Endodermal cell (in vitro differentiated cells): ENCODE data around the gene SYNE3. TPM values are rescaled to one million over a fixed set of nuclear protein-coding genes. Genes with fewer than 3 reads are reported as not detected.

ENCODE experiments used
- DNase-seq: peaks from one replicate; pipeline ENCODE4 v3.0.0-alpha.2; 2017
- H3K27ac ChIP-seq: 2 replicates; pipeline ENCODE4 v1.5.1; 2013; ENCODE audit warnings: mild to moderate bottlenecking, low read depth, low read length, moderate library complexity
- H3K27me3 ChIP-seq: 2 replicates; pipeline ENCODE4 v1.6.1; 2013; ENCODE audit warnings: mild to moderate bottlenecking, low read length, moderate library complexity; ENCODE audit not compliant: insufficient read depth, control insufficient read depth, poor library complexity, severe bottlenecking
- H3K36me3 ChIP-seq: 2 replicates; pipeline ENCODE4 v1.7.0; 2013; ENCODE audit warnings: mild to moderate bottlenecking, low read length, moderate library complexity; ENCODE audit not compliant: control insufficient read depth, insufficient read depth
- H3K4me1 ChIP-seq: one replicate; pipeline ENCODE4 v1.7.0; 2013; ENCODE audit warnings: low read length; ENCODE audit not compliant: control insufficient read depth, insufficient read depth
- H3K4me3 ChIP-seq: 2 replicates; pipeline ENCODE4 v1.5.1; 2013; ENCODE audit warnings: mild to moderate bottlenecking, low read length, moderate library complexity
- H3K9ac ChIP-seq: 2 replicates; pipeline ENCODE4 v1.6.1; 2013; ENCODE audit warnings: mild to moderate bottlenecking, low read length, moderate library complexity; ENCODE audit not compliant: poor library complexity, severe bottlenecking; ENCODE audit errors: extremely low read depth
- H3K9me3 ChIP-seq: 2 replicates; pipeline ENCODE4 v1.6.1; 2013; ENCODE audit warnings: mild to moderate bottlenecking, low read length, moderate library complexity; ENCODE audit not compliant: control insufficient read depth
- H3K27ac Mint-ChIP-seq: 2 replicates; pipeline ENCODE4 v1.8.0; 2020; ENCODE audit warnings: mixed read lengths
- H3K27me3 Mint-ChIP-seq: 2 replicates; pipeline ENCODE4 v1.8.0; 2021; ENCODE audit warnings: mild to moderate bottlenecking, mixed read lengths; ENCODE audit not compliant: insufficient read depth
- H3K36me3 Mint-ChIP-seq: 2 replicates; pipeline ENCODE4 v1.8.0; 2020; ENCODE audit warnings: low read depth, mixed read lengths
- H3K4me1 Mint-ChIP-seq: 2 replicates; pipeline ENCODE4 v1.8.0; 2020; ENCODE audit warnings: mixed read lengths
- H3K4me3 Mint-ChIP-seq: 2 replicates; pipeline ENCODE4 v1.8.0; 2020; ENCODE audit warnings: mild to moderate bottlenecking, moderate library complexity, mixed read lengths
- H3K9me3 Mint-ChIP-seq: 2 replicates; pipeline ENCODE4 v1.8.0; 2020; ENCODE audit warnings: mild to moderate bottlenecking, mixed read lengths
- WGBS, 2 experiments: methylation state at CpG; one replicate each; pipeline versions ENCODE4 v1.1.5 to v1.1.7; 2013; ENCODE audit warnings: missing lambda C conversion rate in 2 of 2, mixed read lengths in 1 of 2; ENCODE audit not compliant: insufficient coverage in 1 of 2, insufficient read length in 1 of 2; 5-methylcytosine and 5-hydroxymethylcytosine counted together
- total RNA-seq, 2 donors: library from RNA; stranded (reverse); fragmentation: NEBNext Ultra II Directional in 1 of 2; extraction: Animal tissue kit (Norgen Biotek cat#: 25700) in 1 of 2; gene quantifications; 2 replicates in 1 of 2; 3 replicates in 1 of 2; pipeline ENCODE4 v1.2.1, GENCODE V29; 2021
- TF ChIP-seq, protein P1 (sequence below): fragments of 200-600 bp; sonication (generic); conservative IDR thresholded peaks from 2 replicates; pipeline ENCODE4 v1.5.0; 2021; ENCODE audit warnings: antibody characterized with exemption, mild to moderate bottlenecking

SYNE3 gene
- total RNA-seq, 2 donors from 2014 or later, result 1.0 to 5.2 TPM

DNA sequence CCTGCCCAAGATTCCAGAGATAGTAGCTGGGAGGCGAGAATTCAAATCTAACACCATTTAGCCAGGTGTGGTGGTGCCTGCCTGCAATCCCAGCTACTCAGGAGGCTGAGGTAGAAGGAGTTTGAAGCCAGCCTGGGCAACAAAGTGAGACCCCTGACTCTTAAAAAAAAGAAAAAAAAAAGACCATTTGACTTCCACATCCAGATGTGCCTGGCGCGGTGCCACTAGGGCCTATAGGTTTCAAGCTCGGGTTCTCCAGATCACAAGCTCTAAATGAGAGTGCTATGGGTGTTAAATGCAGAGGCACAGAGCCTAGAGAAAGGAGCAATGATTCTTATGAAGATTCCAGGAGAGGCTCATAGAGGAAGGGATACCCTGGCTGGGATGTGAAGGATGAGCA lies 22.5 kb downstream of the SYNE3 start:
- DNase-seq, result no peak
- no peak overlapping the region for H3K4me3 ChIP-seq
- Mint-ChIP-seq H3K27ac (no peak overlapping the region), H3K9me3 (peaks cover 5% of the 10 kb centered on the region), H3K27me3 (no peaks in the 10 kb centered on the region), H3K36me3 (no peaks in the 10 kb centered on the region), H3K4me3 (no peak overlapping the region), H3K4me1 (peaks cover 34% of the 10 kb centered on the region)
- H3K27me3 ChIP-seq, result no peaks in the 10 kb centered on the region
- 91 to 93% methylated on average over 4 of the region's 4 CpGs for WGBS, 2 experiments
- H3K27ac ChIP-seq, result no peak overlapping the region
- H3K9me3 ChIP-seq, result peaks cover 8% of the 10 kb centered on the region
- no peaks in the 10 kb centered on the region for H3K36me3 ChIP-seq
- TF ChIP-seq, protein P1, sequence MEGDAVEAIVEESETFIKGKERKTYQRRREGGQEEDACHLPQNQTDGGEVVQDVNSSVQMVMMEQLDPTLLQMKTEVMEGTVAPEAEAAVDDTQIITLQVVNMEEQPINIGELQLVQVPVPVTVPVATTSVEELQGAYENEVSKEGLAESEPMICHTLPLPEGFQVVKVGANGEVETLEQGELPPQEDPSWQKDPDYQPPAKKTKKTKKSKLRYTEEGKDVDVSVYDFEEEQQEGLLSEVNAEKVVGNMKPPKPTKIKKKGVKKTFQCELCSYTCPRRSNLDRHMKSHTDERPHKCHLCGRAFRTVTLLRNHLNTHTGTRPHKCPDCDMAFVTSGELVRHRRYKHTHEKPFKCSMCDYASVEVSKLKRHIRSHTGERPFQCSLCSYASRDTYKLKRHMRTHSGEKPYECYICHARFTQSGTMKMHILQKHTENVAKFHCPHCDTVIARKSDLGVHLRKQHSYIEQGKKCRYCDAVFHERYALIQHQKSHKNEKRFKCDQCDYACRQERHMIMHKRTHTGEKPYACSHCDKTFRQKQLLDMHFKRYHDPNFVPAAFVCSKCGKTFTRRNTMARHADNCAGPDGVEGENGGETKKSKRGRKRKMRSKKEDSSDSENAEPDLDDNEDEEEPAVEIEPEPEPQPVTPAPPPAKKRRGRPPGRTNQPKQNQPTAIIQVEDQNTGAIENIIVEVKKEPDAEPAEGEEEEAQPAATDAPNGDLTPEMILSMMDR, result no peak
- peaks cover 31% of the 10 kb centered on the region for H3K4me1 ChIP-seq
- no peak overlapping the region for H3K9ac ChIP-seq

DNA sequence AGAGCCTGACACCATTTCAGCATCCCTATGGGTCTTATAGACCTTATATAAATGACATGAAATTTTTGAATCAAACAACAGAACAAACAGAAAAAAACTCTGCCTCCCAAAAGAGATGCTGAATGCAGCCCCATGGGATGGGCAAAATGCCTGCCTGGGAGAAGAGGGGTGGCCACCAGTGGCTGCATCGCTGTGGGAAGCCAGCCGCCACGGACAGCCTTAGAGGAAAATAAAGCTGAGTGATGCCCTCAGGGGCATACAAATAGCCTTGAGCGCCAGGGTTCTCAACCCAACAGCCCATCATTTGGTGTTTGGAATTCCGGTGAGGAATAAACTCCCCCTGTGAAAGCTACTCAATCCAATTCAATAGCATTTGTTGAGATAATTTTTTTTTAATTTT lies 22.9 kb downstream of the SYNE3 start:
- WGBS, 2 experiments, result 90 to 98% methylated on average over 2 to 5 of the region's 5 CpGs
- H3K4me3 Mint-ChIP-seq, result no peak overlapping the region
- Histone ChIP-seq H3K27ac (no peak overlapping the region), H3K27me3 (no peaks in the 10 kb centered on the region), H3K9me3 (peaks cover 8% of the 10 kb centered on the region), H3K9ac (no peak overlapping the region), H3K4me1 (peaks cover 31% of the 10 kb centered on the region), H3K4me3 (no peak overlapping the region), H3K36me3 (no peaks in the 10 kb centered on the region)
- peaks cover 5% of the 10 kb centered on the region for H3K9me3 Mint-ChIP-seq
- peaks cover 34% of the 10 kb centered on the region for H3K4me1 Mint-ChIP-seq
- TF ChIP-seq, protein P1, result no peak
- no peak overlapping the region for H3K27ac Mint-ChIP-seq
- H3K27me3 Mint-ChIP-seq, result no peaks in the 10 kb centered on the region
- no peaks in the 10 kb centered on the region for H3K36me3 Mint-ChIP-seq
- DNase-seq, result no peak

DNA sequence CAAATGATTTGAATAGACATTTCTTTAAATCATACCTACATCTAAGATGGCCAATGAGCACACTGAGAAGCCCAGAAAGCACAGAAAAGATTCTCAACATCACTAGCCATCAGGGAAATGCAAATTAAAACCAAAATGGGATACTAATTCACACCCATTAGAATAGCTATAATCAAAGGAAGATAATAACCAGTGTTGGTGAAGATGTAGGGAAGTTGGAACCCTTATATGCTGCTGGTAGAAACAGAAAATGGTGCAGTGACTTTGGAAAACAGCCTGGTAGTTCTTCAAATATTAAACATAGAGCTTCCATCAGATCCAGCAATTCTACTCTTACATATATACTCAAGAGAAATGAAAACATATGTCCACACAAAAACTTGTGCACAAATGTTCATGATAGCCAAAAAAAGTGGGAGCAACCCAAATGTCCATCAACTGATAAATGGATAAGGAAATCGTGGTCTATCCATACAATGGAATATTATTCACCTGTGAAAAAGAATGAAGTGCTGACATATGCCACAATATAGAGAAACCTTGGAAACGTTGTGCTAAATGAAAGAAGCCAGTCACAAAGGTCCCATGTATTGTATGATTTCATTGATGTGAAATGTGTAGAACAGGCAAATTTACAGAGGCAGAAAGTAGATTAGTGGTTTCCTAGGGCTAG lies 24.4 kb downstream of the SYNE3 start:
- no peak overlapping the region for H3K27ac Mint-ChIP-seq
- no peak overlapping the region for H3K4me3 Mint-ChIP-seq
- peaks cover 8% of the 10 kb centered on the region for H3K9me3 ChIP-seq
- H3K4me3 ChIP-seq, result no peak overlapping the region
- H3K4me1 ChIP-seq, result peaks cover 23% of the 10 kb centered on the region
- TF ChIP-seq, protein P1, result no peak
- no peaks in the 10 kb centered on the region for H3K36me3 Mint-ChIP-seq
- H3K4me1 Mint-ChIP-seq, result peaks cover 26% of the 10 kb centered on the region
- 81 to 94% methylated on average over 2 of the region's 2 CpGs for WGBS, 2 experiments
- no peak overlapping the region for H3K27ac ChIP-seq
- DNase-seq, result no peak
- no peaks in the 10 kb centered on the region for H3K27me3 Mint-ChIP-seq
- peaks cover 5% of the 10 kb centered on the region for H3K9me3 Mint-ChIP-seq
- no peaks in the 10 kb centered on the region for H3K27me3 ChIP-seq
- no peak overlapping the region for H3K9ac ChIP-seq
- H3K36me3 ChIP-seq, result no peaks in the 10 kb centered on the region
